SK-N-SH treated with all-trans-retinoic acid at 6 μM for 48 hours (cell line): ENCODE measurements around the gene TESPA1.

ENCODE experiments used
- GLIS3 ChIP-seq: fragments of 250-450 bp; sonication (Bioruptor Pico); IDR thresholded peaks from 2 replicates; pipeline ENCODE4 v1.5.0; 2020; ENCODE audit warnings: mild to moderate bottlenecking, moderate library complexity
- ISL1 ChIP-seq: fragments of 250-450 bp; sonication (Bioruptor Pico); IDR thresholded peaks from 2 replicates; pipeline ENCODE4 v2.1.2; 2022; ENCODE audit warnings: mild to moderate bottlenecking, moderate library complexity
- OSR1 ChIP-seq: fragments of 250-450 bp; sonication (Bioruptor Pico); IDR thresholded peaks from 2 replicates; pipeline ENCODE4 v1.8.0; 2022; ENCODE audit warnings: moderate library complexity, mild to moderate bottlenecking, inconsistent platforms
- PPARA ChIP-seq: fragments of 250-450 bp; sonication (Bioruptor Pico); IDR thresholded peaks from 2 replicates; pipeline ENCODE4 v1.5.0; 2020; ENCODE audit warnings: mild to moderate bottlenecking, borderline replicate concordance

DNA sequence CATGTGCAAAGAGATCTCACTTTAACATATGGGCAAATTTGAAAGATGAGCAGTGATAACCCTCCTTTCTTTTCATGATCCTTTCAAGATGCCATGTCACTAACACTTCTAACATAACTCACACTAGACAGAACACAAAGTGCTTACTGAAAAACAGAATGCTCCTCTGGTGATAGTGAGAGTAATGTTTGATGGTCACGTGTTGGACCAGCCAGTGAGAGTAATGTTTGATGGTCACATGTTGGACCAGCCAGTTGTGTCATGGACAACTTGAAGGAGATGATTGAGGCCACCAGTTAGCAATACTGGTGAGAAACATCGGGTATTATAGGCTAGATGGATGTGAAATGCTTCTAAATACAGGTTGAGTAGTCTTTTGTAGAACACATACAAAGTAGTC, 40.9 kb upstream of the TESPA1 start:
- TF ChIP-seq PPARA (no peak), ISL1 (CRISPR knock-in tag) (no peak), GLIS3 (CRISPR knock-in tag) (no peak), OSR1 (CRISPR knock-in tag) (no peak)
